Karpas-422 (cell line): ENCODE results near the gene SCAI. TPM values are rescaled to one million over a fixed set of nuclear protein-coding genes. Genes with fewer than 3 reads are reported as not detected.
"Not testable (repeated sequence)": the region's sequence is repeated elsewhere in the genome, so short reads cannot be mapped to it uniquely, and the experiment has no call there.

Source experiments
- DNase-seq: peaks from one replicate; pipeline ENCODE4 v3.0.0-alpha.2; 2015
- H2AFZ ChIP-seq: fragments of 200-600 bp; sonication (generic); 2 replicates; pipeline ENCODE4 v1.6.1; 2014; ENCODE audit warnings: antibody characterized with exemption, low read length, mixed read lengths
- H3K27ac ChIP-seq: fragments of 200-600 bp; sonication (generic); 2 replicates; pipeline ENCODE4 v1.5.1; 2014; ENCODE audit warnings: mild to moderate bottlenecking, low read length, moderate library complexity
- H3K27me3 ChIP-seq: fragments of 200-600 bp; sonication (generic); 2 replicates; pipeline ENCODE4 v1.6.1; 2014; ENCODE audit warnings: low read length, mixed read lengths
- H3K36me3 ChIP-seq: fragments of 200-600 bp; sonication (generic); 2 replicates; pipeline ENCODE4 v1.6.1; 2014; ENCODE audit warnings: low read length, mixed read lengths; ENCODE audit not compliant: insufficient read depth
- H3K4me1 ChIP-seq: fragments of 200-600 bp; sonication (generic); 2 replicates; pipeline ENCODE4 v1.6.1; 2014; ENCODE audit warnings: mild to moderate bottlenecking, low read length, mixed read lengths
- H3K4me2 ChIP-seq: fragments of 200-600 bp; sonication (generic); 2 replicates; pipeline ENCODE4 v1.6.1; 2014; ENCODE audit warnings: low read length, low read depth, mild to moderate bottlenecking; ENCODE audit not compliant: poor library complexity, severe bottlenecking
- H3K4me3 ChIP-seq: fragments of 200-600 bp; sonication (generic); 2 replicates; pipeline ENCODE4 v1.5.1; 2014; ENCODE audit warnings: mild to moderate bottlenecking, antibody characterized with exemption, low read length, mixed read lengths
- H3K79me2 ChIP-seq: fragments of 200-600 bp; sonication (generic); 2 replicates; pipeline ENCODE4 v1.6.1; 2014; ENCODE audit warnings: mild to moderate bottlenecking, low read length, mixed read lengths
- H3K9ac ChIP-seq: fragments of 200-600 bp; sonication (generic); 2 replicates; pipeline ENCODE4 v1.6.0; 2014; ENCODE audit warnings: low read length
- H3K9me2 ChIP-seq: fragments of 200-600 bp; sonication (generic), shearing (Covaris generic); replicated peaks from 2 replicates; pipeline ENCODE4 v1.6.0; 2014; ENCODE audit warnings: mild to moderate bottlenecking, low read length, moderate library complexity; ENCODE audit not compliant: insufficient read depth
- H3K9me3 ChIP-seq: fragments of 300-700, 200-600 bp; sonication (generic); 2 replicates; pipeline ENCODE4 v1.6.1; 2014; ENCODE audit warnings: low read length, mixed read lengths
- H4K20me1 ChIP-seq: fragments of 200-600 bp; sonication (generic); 2 replicates; pipeline ENCODE4 v1.6.1; 2014; ENCODE audit warnings: mild to moderate bottlenecking, antibody characterized with exemption, low read length, low read depth; ENCODE audit not compliant: insufficient read depth
- total RNA-seq: library from RNA; depleted of rRNA; stranded (reverse); fragments of >200 nt; shearing (Covaris generic); gene quantifications from 2 replicates; pipeline ENCODE4 v1.2.3, GENCODE V29; 2014; ENCODE audit warnings: low replicate concordance

The SCAI gene
- total RNA-seq, 1 experiment from 2014 or later = 35.3 TPM

DNA sequence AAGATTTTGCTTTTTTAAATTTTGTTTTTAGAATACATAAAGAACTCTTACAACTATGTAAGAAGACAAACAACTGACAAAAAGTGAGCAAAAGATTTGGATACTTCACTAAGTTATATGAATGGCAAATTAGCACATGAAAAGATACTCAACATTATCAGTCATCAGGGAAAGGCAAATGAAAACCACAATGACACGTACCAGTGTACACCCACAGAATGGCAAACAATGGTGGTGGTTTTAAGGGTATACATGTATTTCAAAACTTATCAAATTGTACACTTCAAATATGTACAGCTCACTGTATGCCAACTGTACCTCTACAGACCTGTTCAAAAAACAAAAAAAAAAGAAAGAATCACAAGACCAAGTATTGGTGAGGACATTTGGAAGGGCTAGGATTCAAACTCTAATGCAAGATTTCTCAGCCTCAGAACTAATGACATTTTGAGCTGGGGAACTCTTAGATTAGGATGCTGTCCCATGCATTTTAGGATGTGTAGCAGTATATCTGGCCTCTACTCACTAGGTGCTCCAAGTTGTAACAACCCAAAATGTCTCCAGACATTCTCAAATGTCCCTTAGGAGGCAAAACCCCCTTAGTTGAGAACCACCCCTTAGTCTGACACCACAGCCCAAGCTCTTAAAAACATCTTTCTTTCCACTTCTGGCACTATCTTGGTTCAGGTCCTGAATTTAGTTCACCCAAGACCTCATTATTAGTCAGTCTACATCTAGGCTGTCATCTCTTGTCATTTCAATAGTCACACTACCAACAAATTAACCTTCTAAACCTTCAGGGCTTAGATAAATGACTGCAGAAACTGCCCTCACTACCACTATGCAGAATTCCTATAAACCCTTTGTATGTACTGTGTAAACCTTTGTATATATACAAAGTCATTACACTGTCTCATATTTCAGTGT, 9.7 kb downstream of the SCAI start:
- peaks cover 6% of the 10 kb centered on the region for H3K9me3 ChIP-seq
- no peak for DNase-seq
- no peaks in the 10 kb centered on the region for H3K4me1 ChIP-seq
- H2AFZ ChIP-seq = no peak overlapping the region
- H3K79me2 ChIP-seq = peaks cover 81% of the 10 kb centered on the region
- H3K36me3 ChIP-seq = peaks cover 11% of the 10 kb centered on the region; the same call in 1 of the 2 replicates
- H4K20me1 ChIP-seq = no peaks in the 10 kb centered on the region
- no peak overlapping the region for H3K27ac ChIP-seq
- H3K9me2 ChIP-seq = no peaks in the 10 kb centered on the region
- no peaks in the 10 kb centered on the region for H3K27me3 ChIP-seq
- no peak overlapping the region for H3K9ac ChIP-seq
- no peak overlapping the region for H3K4me3 ChIP-seq
- no peak overlapping the region for H3K4me2 ChIP-seq

DNA sequence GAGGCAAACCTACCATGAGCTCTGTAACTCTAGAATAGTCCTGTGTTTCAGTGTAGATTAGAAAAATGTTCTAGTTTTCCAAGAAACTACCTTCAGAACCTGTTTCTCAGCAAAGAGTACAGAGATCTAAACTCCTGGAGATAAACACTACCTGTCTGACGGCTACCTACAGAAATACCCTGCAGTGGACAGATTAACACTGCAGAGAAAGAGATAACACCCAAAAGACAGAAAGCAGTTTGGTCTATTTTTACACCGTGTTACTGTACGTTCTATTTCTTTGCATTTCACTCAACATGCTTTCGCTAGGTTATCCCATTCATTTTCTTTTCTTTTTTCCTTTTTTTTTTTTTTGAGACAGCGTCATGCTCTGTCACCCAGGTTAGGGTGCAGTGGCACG, 11.6 kb downstream of the SCAI start:
- no peak overlapping the region for H3K4me2 ChIP-seq
- DNase-seq = no peak
- H4K20me1 ChIP-seq = no peaks in the 10 kb centered on the region
- H3K9ac ChIP-seq = no peak overlapping the region
- H3K27me3 ChIP-seq = no peaks in the 10 kb centered on the region
- peaks cover 6% of the 10 kb centered on the region for H3K9me3 ChIP-seq
- H2AFZ ChIP-seq = no peak overlapping the region
- H3K4me3 ChIP-seq = no peak overlapping the region
- H3K27ac ChIP-seq = no peak overlapping the region
- no peaks in the 10 kb centered on the region for H3K9me2 ChIP-seq
- peaks cover 11% of the 10 kb centered on the region; the same call in 1 of the 2 replicates for H3K36me3 ChIP-seq
- H3K79me2 ChIP-seq = peaks cover 78% of the 10 kb centered on the region
- peaks cover 9% of the 10 kb centered on the region for H3K4me1 ChIP-seq

DNA sequence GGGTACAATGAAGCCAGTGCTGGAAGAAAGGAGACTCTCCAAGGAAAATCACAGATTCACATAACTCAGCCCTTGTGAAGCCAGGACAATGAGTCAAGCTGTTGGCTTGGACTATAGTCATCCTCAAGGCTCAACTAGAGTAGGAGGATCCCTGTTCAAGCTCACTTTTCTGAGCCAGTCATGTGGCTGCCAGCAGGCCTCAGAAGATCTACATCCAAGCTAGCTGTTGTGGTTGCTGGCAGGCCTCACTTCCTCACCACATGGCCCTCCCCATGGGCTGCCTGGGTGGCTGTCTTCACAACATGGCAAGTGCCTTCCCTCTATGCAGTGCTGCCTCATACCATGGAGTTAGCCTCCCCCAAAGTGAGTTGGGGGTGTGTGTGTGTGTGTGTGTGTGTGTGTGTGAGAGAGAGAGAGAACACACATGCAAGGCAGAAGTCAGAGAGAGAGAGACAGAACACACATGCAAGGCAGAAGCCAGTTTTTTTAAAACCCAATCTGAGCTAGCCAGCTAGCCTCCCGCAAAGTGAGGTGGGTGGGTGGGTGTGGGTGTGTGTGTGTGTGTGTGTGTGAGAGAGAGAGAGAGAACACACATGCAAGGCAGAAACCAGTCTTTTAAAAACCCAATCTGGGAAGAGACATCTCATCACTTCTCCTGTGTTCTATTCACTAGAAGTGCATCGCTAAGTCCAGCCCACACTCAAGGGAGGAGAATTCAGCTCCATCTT, 17.1 kb downstream of the SCAI start:
- H3K27me3 ChIP-seq = no peaks in the 10 kb centered on the region
- H3K9ac ChIP-seq = peak overlapping the region; percentile 25; the same call in 1 of the 2 replicates
- H3K9me3 ChIP-seq = no peaks in the 10 kb centered on the region
- no peak overlapping the region for H2AFZ ChIP-seq
- DNase-seq = peak; percentile 72
- H3K4me3 ChIP-seq = no peak overlapping the region
- no peaks in the 10 kb centered on the region; the same call in 1 of the 2 replicates for H3K36me3 ChIP-seq
- H3K79me2 ChIP-seq = peaks cover 71% of the 10 kb centered on the region
- H3K9me2 ChIP-seq = no peaks in the 10 kb centered on the region
- no peak overlapping the region for H3K4me2 ChIP-seq
- H4K20me1 ChIP-seq = no peaks in the 10 kb centered on the region
- H3K4me1 ChIP-seq = peaks cover 19% of the 10 kb centered on the region
- H3K27ac ChIP-seq = peak overlapping the region; percentile 33; the same call in 1 of the 2 replicates

DNA sequence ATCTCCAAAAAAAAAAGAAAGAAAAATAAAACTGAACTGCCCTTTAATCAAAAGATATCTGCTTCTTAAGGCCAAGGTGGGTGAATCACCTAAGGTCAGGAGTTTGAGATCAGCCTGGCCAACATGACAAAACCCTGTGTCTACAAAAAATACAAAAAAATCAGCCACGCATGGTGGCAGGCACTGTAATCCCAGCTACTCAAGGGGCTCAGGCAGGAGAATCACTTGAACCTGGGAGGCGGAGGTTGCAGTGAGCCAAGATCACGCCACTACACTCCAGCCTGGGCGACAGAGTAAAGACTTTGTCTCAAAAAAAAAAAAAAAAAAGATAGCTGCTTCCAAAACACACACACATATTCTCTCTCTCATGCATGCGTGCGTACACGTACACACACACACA, 17.8 kb downstream of the SCAI start:
- Histone ChIP-seq H3K27ac (no peak overlapping the region), H3K36me3 (no peaks in the 10 kb centered on the region; the same call in 1 of the 2 replicates), H3K9ac (no peak overlapping the region), H3K9me2 (no peaks in the 10 kb centered on the region), H3K79me2 (peaks cover 76% of the 10 kb centered on the region), H4K20me1 (no peaks in the 10 kb centered on the region), H2AFZ (no peak overlapping the region), H3K4me1 (peaks cover 19% of the 10 kb centered on the region), H3K27me3 (no peaks in the 10 kb centered on the region), H3K4me2 (no peak overlapping the region), H3K4me3 (no peak overlapping the region), H3K9me3 (no peaks in the 10 kb centered on the region)
- DNase-seq = no peak

DNA sequence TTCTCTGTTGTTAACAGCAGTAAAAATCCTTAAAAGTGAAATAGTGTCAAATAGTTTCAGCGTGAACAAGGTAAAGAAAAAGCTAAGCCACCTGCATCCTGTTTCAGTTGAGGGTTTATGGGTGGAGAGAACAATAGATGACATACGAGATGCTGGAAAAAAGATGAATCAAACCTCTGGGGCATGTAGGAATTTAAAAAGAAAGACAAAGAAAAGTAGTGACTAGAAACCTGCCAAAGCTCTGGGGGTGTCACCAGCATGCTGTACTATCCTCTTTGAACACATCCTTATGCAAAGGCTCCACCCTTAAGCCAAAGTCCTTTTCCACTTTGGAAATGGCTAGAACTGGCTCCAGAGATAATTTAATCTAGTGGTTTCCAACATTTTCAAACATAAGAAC, 22.2 kb downstream of the SCAI start:
- H3K9me3 ChIP-seq = no peaks in the 10 kb centered on the region
- no peak overlapping the region for H3K4me3 ChIP-seq
- peaks cover 4% of the 10 kb centered on the region for H3K36me3 ChIP-seq
- H2AFZ ChIP-seq = no peak overlapping the region
- H3K27ac ChIP-seq = no peak overlapping the region
- no peak overlapping the region for H3K4me2 ChIP-seq
- no peaks in the 10 kb centered on the region for H3K9me2 ChIP-seq
- H3K4me1 ChIP-seq = peaks cover 4% of the 10 kb centered on the region
- H4K20me1 ChIP-seq = no peaks in the 10 kb centered on the region
- H3K27me3 ChIP-seq = no peaks in the 10 kb centered on the region
- H3K79me2 ChIP-seq = peaks cover 64% of the 10 kb centered on the region
- H3K9ac ChIP-seq = no peak overlapping the region
- no peak for DNase-seq

DNA sequence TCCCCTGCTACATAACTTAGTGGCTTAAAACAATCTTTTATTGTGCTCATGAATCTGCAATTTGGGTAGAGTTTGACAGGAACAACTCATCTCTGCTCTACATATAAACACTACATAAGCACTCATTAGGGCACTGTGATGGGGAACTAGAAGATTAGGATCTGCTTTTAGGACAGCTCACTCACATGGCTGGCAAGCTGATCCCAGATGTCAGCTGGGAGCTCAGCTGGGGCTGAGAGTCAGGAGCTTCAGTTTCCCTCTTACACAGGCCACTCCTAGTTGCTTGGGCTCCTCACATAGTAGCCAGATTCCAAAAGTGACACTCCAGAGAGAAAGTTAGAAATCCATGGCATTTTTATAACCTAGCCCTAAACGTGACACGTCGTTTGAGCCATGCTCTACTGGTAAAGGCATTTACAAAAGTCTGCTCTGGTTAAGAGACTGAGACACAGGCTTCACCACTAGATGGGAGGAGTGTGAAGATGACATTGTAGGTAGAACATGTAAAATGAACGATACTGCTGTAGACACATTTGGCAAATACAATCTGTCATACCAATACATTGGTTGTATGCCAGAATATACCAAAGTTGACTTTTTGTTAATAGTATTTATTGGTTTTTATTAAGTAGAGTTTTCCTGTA, 23.6 kb downstream of the SCAI start:
- no peak for DNase-seq
- H3K4me2 ChIP-seq = no peak overlapping the region

DNA sequence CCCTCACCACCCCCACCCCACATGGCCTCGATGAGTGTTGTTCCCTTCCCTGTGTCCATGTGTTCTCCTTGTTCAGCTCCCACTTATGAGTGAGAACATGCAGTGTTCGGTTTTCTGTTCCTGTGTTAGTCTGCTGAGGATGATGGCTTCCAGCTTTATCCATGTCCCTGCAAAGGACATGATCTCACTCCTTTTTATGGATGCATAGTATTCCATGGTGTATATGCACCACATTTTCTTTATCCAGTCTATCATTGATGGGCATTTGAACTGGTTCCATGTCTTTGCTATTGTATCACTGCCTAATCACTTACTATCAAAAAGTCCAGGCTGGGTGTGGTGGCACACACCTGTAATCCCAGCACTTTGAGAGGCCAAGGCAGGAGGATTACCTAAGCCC, 24.6 kb downstream of the SCAI start:
- not testable (repeated sequence) for H3K9ac ChIP-seq, H3K4me1 ChIP-seq, H3K27ac ChIP-seq, H2AFZ ChIP-seq, H3K27me3 ChIP-seq, H4K20me1 ChIP-seq, H3K9me2 ChIP-seq, H3K9me3 ChIP-seq, H3K36me3 ChIP-seq, H3K4me3 ChIP-seq, DNase-seq, H3K4me2 ChIP-seq
- peaks cover 58% of the 10 kb centered on the region for H3K79me2 ChIP-seq

More for the DNA sequence above, 23.6 kb downstream of the SCAI start:
- Histone ChIP-seq H3K27me3 (no peaks in the 10 kb centered on the region), H3K79me2 (peaks cover 60% of the 10 kb centered on the region), H3K27ac (no peak overlapping the region), H4K20me1 (no peaks in the 10 kb centered on the region), H3K9me3 (no peaks in the 10 kb centered on the region), H3K36me3 (peaks cover 4% of the 10 kb centered on the region), H3K4me1 (no peaks in the 10 kb centered on the region), H3K9me2 (no peaks in the 10 kb centered on the region), H2AFZ (no peak overlapping the region), H3K4me3 (no peak overlapping the region), H3K9ac (no peak overlapping the region)

DNA sequence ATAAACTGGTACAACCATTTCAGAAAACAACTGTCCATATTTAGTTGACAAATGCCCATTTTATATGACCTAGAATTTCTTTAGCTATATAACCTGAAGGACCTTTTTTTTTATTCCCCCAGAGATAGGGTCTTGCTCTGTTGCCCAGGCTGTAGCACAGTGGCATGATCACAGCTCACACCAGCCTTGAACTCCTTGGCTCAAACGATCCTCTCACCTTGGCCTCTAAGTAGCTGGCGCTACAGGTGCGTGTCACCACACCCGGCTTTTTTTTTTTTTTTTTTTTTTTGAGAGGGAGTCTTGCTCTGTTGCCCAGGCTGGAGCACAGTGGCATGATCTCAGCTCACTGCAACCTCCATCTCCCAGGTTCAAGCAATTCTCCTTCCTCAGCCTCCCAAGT, 28.8 kb downstream of the SCAI start:
- DNase-seq, H4K20me1 ChIP-seq, H2AFZ ChIP-seq, H3K4me1 ChIP-seq, H3K4me3 ChIP-seq, H3K9me2 ChIP-seq, H3K9ac ChIP-seq, H3K36me3 ChIP-seq, H3K9me3 ChIP-seq, H3K27me3 ChIP-seq, H3K27ac ChIP-seq, H3K4me2 ChIP-seq: not testable (repeated sequence)
- peaks cover 65% of the 10 kb centered on the region for H3K79me2 ChIP-seq
